Left kidney (tissue), 2 donors: ENCODE data around the gene CEACAM1. TPM values are rescaled to one million over a fixed set of nuclear protein-coding genes. Genes with fewer than 3 reads are reported as not detected.
"Not testable (repeated sequence)": the region's sequence is repeated elsewhere in the genome, so short reads cannot be mapped to it uniquely, and the experiment has no call there.

Experiments
- DNase-seq: peaks from one replicate; pipeline ENCODE4 v3.0.0-alpha.2; 2013
- polyA plus RNA-seq: library from polyadenylated mRNA; unstranded; fragments of 120-200 nt; gene quantifications from one replicate; pipeline ENCODE4 v1.2.1, GENCODE V29; 2013; ENCODE audit not compliant: insufficient read length

The CEACAM1 gene
- polyA plus RNA-seq, 1 donor = 11.9 TPM

- DNase-seq = no peak
These were observed 16.1 kb downstream of the CEACAM1 start for GRCh38 chr19:42512130-42512636.

DNA sequence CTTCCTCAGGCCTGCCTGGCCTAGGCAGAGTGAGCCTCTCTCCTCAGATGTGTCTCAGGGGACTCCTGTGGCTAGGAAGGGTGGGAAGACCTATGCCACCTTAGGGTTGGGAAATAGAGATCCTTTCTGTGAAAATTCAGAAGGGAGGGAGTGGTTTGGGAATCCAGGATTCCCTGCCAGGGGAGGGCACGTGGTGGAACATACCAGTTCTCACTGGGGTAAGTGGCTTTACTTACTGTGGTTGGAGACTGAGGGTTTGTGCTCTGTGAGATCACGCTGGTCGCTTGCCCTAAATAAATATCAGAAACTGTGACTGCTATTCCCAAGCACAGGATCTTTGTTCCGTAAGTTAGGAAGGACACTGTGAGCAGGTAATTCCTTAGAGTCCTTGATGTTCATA, 16.9 kb downstream of the CEACAM1 start:
- DNase-seq = no peak

- no peak for DNase-seq
These were observed 19.3 kb downstream of the CEACAM1 start for GRCh38 chr19:42508892-42509444.

DNA sequence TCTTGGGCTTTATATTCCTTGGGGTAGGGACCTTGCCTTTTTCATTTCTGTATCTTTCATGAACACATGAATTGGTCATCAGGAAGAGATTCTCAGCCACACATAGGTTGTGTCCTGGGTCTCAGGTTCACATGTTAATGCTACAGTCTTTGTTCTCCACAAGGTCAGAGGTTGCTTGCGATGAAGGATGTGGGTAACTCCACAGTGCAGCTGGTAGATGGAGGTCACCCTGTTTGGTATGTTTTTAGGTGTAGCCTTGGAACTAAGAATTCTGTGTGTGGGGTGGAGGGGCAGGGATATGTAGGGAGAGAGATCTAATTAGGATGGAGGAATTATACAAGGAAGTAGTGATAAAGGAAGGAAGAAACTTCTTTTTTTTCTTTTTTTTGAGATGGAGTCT, 23.2 kb downstream of the CEACAM1 start:
- DNase-seq = no peak

GRCh38 chr19:42501733-42502132, 26.5 kb downstream of the CEACAM1 start:
- no peak for DNase-seq

DNA sequence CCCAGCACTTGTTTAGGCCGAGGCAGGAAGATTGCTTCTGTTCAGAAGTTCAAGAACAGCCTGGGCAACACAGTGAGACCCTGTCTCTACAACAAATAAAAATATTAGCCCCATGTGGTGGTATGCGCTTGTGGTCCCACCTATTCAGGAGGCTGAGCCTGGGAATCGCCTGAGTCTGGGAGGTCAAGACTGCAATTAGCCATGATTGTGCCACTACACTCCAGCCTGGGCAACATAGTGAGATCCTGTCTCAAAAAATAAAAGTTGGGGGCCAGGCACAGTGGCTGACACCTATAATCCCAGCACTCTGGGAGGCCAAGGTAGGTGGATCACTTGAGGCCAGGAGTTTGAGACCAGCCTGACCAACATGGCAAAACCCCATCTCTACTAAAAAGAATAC, 27.0 kb downstream of the CEACAM1 start:
- DNase-seq = not testable (repeated sequence)

GRCh38 chr19:42498169-42498757, 30.0 kb downstream of the CEACAM1 start:
- DNase-seq = no peak

DNA sequence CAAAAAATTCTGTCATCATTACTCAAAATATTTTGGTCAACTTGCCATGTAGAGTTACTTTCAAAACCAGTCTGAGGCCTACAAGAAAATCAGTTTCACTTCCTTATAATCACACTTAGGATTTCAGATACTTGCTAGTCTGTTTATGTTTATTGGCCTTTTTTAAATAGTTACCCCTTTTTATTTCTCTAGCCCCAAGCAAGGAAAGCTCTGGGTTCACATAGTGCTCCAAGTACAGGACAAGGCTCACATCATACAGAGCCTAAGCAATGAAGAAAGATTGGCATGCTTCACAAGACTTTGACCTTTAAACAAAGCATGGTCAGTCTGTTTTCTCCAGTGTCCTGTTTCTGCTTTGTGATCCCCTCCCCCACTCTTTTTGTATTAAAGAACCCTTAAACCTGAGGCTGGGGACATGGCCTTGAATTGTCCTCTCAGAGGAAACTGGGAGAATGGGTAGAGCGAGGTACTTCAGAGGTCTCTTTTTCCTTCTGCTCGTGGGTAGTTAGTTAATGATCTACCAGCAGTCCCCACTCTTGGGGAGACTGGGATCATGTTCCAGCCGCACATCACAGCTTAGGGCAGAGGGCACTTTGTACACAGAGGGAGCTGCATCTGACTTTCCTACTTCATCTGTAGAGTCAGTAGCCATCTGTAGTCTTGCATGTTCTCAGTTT, 30.7 kb downstream of the CEACAM1 start:
- DNase-seq = peak; percentile 62

DNA sequence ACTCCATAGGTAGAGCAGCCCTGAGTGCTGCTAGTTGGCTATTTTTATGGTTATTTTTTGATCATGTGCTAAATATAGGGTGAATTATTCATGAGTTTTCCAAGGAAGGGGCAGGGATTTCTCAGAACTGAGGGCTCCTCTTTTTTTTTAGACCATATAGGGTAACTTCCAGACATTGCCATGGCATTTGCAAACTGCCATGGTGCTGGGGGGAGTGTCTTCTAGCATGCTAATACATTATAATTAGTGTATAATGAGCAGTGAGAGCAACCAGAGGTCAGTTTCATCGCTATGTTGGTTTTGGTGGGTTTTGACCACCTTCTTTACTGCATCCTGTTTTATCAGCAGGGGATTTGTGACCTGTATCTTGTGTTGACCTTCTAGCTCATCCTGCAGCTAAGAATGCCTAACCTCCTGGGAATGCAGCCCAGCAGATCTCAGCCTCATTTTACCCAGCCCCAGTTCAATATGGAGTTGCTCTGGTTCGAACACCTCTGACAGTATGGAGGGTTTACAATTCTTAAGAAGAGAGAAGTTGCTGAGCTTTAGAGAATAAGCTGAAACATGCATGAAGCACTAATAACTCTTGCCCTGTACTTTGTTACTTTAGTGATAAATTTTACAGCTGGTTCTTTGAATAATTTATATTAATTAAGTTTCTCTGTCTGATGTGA, 31.7 kb downstream of the CEACAM1 start:
- DNase-seq = no peak

GRCh38 chr19:42495663-42496062, 32.6 kb downstream of the CEACAM1 start:
- DNase-seq = no peak

DNA sequence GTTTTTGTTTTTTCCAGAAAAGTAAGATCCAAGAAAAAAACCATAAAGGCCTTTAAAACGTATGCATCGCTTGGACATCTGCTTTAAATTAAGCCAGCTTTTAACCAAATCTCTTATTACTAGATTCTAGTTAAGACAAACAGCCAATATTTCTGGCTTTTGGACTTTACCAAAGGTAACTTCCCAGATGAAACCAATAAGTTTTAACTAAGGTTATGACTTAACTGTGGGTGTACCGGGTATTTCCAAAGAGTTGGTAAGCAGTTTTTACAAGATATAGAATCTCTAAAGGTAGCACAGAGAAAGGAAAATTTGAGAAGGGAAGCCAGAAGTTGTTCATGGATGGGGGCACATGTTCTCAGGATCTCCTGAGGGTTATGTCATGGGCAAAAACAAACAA, 34.0 kb downstream of the CEACAM1 start:
- DNase-seq = no peak

DNA sequence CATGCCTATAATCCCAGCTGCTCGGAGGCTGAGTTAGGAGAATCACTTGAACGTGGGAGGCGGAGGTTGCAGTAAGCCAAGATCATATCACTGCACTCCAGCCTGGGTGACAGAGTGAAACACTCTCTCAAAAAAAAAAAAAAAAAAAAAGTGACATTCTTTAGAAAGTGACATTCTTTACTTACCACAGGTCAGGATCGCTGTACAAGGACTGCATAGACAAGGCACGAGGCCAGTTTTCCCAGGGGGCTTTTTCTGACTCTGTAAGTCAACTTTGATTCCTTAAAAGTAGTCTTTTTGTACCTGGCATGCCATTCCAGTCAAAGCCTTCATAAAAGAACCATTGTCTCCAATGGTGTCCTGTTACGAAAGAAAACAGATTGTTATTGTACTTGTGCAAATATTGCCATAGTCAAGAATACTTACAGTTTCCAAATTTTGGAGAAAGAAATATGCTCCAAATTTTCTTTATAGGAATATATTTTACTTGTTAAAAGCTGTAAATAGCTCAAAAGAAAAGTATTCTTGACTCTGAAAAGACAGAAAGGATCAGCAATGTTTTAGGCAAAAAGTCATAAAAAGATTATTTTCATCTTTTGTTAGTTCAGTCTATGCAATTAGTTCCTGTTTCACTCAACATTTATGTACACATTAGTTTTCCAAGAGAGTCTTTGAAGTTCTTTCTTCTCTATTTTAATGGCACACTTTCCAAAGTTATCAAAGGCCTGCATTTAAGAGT, 39.3 kb downstream of the CEACAM1 start:
- DNase-seq = no peak

GRCh38 chr19:42487798-42488178, 40.5 kb downstream of the CEACAM1 start:
- no peak for DNase-seq

DNA sequence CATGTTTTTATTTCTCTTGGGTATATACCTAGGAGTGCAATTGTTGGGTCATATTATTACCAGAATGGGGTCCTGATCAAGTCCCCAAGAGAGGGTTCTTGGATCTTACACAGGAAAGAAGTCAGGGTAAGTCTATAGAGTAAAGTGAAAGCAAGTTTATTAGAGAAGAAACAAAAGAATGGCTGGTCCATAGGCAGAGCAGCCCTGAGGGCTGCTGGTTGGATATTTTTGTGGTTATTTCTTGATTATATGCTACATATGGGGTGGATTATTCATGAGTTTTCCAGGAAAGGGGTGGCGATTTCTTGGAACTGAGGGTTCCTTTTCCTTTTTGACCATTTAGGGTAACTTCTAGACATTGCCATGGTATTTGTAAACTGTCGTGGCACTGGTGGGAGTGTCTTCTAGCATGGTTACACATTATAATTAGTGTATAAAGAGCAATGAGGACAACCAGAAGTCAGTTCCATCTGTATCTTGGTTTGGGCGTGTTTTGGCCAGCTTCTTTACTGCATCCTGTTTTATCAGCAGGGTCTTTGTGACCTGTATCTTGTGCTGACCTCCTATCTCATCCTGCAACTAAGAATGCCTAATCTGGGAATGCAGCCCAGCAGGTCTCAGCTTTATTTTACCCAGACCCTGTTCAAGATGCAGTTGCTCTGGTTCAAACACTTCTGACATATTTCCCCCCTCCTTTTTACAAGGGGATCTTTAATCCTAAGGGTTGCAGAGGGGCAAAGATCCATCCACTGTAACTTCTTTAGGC, 41.1 kb downstream of the CEACAM1 start:
- no peak for DNase-seq

- DNase-seq = not testable (repeated sequence)
These were observed 43.2 kb downstream of the CEACAM1 start for GRCh38 chr19:42485036-42485435.

DNA sequence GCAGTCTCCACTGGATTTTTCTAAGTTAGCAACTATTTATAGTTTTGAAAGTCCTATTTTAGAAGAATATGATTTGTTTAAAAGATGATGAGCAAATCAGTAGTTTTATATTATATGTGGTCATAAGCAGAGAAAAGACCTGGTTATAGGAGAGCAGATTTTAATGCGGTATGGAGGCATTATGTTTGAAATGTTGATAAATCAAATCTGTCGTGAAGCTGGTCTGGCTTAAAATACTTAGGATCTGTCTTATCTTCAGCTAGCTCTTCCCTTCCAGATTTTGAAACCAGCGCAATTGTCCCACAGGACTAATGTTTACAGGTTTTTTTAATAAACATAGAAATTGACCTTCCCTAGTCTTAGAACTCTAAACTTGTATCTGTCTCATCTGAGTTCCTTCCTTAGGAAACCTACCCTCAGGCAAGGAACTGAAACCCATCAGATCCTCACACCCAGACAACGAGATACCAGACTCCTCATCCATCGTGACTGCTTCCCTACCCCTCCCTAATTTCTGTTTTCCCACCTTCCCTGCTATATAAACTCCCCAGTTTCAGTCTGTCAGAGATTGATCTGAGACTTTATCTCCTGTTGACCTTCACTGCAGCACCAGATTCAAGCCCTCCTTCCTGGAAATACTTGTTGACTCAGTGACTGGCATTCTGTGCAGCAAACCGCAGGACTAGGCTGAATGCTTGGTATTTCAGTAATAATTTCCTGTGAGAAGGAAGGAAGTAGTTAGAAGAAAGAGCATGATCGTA, 47.8 kb downstream of the CEACAM1 start:
- no peak for DNase-seq

- DNase-seq = no peak
These were observed 48.5 kb downstream of the CEACAM1 start for GRCh38 chr19:42479736-42480135.

DNA sequence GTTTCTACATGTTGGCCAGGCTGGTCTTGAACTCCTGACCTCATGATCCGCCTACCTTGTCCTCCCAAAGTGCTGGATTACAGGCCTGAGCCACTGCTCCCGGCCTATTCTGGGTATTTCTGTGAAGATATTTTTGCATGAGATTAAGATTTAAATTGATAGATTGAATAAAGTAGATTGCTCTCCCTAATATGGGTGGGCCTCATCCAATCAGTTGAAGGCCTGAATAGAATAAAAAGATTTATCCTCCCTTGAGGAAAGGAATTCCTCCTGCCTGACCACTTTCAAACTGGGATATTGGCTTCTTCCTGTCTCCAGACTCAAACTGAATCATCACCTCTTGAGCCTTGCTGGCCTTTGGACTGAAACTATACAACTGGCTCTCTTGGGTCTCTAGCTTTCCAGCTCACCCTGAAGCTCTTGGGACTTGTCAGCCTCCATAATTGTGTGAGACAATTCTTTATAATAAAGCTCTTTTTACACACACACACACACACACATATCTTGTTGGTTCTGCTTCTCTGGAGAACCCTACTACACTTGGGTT, 49.4 kb downstream of the CEACAM1 start:
- no peak for DNase-seq

GRCh38 chr19:42477933-42478332, 50.3 kb downstream of the CEACAM1 start:
- DNase-seq = no peak

DNA sequence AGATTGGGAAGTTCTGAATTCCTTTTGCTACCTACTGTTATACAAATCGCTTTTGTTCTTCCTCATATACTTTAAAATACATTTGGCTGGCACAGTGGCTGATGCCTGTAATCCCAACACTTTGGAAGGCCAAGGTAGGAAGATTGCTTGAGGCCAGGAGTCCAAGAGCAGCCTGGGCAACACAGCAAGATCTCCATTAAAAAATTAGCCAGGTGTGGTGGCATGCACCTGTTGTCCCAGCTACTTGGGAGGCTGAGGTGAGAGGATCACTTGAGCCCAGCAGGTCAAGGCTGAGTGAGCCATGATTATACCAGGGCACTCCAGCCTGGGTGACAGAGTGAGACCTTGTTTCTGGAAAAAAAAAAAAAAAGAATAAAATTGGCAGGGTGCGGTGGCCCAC, 51.2 kb downstream of the CEACAM1 start:
- no peak for DNase-seq

- DNase-seq = no peak
These were observed 52.9 kb downstream of the CEACAM1 start for GRCh38 chr19:42475366-42475765.
